SK-N-SH treated with all-trans-retinoic acid at 6 μM for 48 hours (cell line): ENCODE results near the gene GGTLC2.
"Not testable (repeated sequence)": the region's sequence is repeated elsewhere in the genome, so short reads cannot be mapped to it uniquely, and the experiment has no call there.

Source experiments
- ZC3H10 ChIP-seq: fragments of 250-450 bp; sonication (Bioruptor Pico); IDR thresholded peaks from 2 replicates; pipeline ENCODE4 v1.5.1; 2021; ENCODE audit warnings: mild to moderate bottlenecking, moderate library complexity
- ZFP30 ChIP-seq: fragments of 450-650 bp; formaldehyde crosslinking; IDR thresholded peaks from 2 replicates; pipeline ENCODE4 v1.5.0; 2022; ENCODE audit warnings: mild to moderate bottlenecking, moderate library complexity

GRCh38 chr22:22652573-22652972, 8.2 kb downstream of the GGTLC2 start:
- not testable (repeated sequence) for TF ChIP-seq ZFP30, ZC3H10 (CRISPR knock-in tag)
